Measurements from ENCODE around the gene LSAMP. TPM values are rescaled to one million over a fixed set of nuclear protein-coding genes. Genes with fewer than 3 reads are reported as not detected.

The LSAMP gene
- total RNA-seq, 6 experiments from 2014 or later: under 0.01 to 0.22 (median 0.12) TPM; not detected in 1

DNA sequence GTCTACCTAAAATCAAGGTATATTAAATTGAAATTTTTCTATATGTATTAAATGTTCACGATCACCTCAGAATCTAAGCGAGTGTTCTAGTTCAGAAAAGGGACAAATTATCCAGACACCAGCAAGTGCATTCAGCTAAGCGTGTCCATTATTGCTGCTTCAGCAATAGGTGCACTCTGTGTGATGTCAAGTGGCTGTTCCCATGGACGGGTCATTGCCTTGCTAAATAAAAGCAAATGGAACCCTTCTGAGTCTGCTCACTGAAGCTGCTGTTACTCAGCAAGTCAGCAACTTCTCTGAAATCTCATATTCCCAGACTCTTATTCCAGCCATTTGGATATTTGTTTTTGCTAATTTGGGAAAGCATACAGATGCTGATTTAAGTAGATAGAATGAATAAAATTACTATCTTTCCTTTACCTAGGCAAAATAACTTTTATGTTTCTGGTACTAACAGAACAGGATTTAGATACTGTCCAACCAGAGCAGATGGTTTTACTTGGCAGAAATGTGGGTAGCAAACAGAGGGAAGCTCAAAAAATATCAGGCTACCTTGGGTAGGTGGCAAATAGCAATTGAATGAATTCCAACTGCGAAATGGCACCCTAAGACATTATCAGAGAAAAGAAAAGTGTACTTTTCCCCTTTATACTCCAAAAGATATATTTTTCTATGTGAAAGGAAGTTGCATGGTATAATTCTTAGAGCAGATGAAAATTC, 415.0 kb downstream of the LSAMP start:
- ATAC-seq: no peak
- Histone ChIP-seq H3K36me3 (no peaks in the 10 kb centered on the region), H3K27me3 (no peaks in the 10 kb centered on the region), H3K4me3 (no peak overlapping the region), H3K27ac (no peak overlapping the region), H3K4me1 (no peaks in the 10 kb centered on the region), H3K9me3 (no peaks in the 10 kb centered on the region)
- no peak for DNase-seq
- TF ChIP-seq, protein P1, sequence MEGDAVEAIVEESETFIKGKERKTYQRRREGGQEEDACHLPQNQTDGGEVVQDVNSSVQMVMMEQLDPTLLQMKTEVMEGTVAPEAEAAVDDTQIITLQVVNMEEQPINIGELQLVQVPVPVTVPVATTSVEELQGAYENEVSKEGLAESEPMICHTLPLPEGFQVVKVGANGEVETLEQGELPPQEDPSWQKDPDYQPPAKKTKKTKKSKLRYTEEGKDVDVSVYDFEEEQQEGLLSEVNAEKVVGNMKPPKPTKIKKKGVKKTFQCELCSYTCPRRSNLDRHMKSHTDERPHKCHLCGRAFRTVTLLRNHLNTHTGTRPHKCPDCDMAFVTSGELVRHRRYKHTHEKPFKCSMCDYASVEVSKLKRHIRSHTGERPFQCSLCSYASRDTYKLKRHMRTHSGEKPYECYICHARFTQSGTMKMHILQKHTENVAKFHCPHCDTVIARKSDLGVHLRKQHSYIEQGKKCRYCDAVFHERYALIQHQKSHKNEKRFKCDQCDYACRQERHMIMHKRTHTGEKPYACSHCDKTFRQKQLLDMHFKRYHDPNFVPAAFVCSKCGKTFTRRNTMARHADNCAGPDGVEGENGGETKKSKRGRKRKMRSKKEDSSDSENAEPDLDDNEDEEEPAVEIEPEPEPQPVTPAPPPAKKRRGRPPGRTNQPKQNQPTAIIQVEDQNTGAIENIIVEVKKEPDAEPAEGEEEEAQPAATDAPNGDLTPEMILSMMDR (IDR thresholded peaks at IDR 0.05): no peak
- no peak for TF ChIP-seq POLR2A (IDR thresholded peaks at IDR 0.05)
- WGBS (ENCODE audit: insufficient coverage, low coverage, low lambda C conversion rate, missing lambda C conversion rate): 60% methylated on average over 5 of the region's 5 CpGs
- intact Hi-C loops (cut with DNase I): no loop called here

DNA sequence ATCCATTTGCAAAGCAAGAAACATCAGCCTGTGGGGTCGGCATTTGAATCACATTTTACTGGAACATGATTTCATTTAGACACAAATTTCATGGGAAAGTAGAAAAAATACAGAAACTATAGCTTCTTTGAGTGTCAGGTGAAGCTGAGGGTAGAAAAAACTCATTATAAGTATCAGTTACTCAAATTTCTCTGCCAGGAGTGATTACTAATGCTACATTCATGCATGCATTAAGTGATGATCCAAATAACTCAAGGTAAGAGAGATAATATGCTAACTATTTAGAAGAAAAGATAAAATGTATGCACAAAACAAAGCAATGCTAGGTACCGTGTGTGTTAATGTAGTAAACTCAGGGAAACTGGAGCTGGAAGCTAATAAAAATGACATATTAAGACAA, 416.0 kb downstream of the LSAMP start:
- WGBS (ENCODE audit: insufficient coverage, low coverage, low lambda C conversion rate, missing lambda C conversion rate): 39% methylated on average over 2 of the region's 2 CpGs
- no peaks in the 10 kb centered on the region for H3K4me1 ChIP-seq
- DNase-seq (no peak), ATAC-seq (no peak)
- intact Hi-C loops (cut with DNase I): no loop called here
- no peak overlapping the region for H3K27ac ChIP-seq
- no peak overlapping the region for H3K4me3 ChIP-seq
- no peaks in the 10 kb centered on the region for H3K36me3 ChIP-seq
- no peaks in the 10 kb centered on the region for H3K27me3 ChIP-seq
- TF ChIP-seq, protein P1 (IDR thresholded peaks at IDR 0.05): no peak
- no peaks in the 10 kb centered on the region for H3K9me3 ChIP-seq

DNA sequence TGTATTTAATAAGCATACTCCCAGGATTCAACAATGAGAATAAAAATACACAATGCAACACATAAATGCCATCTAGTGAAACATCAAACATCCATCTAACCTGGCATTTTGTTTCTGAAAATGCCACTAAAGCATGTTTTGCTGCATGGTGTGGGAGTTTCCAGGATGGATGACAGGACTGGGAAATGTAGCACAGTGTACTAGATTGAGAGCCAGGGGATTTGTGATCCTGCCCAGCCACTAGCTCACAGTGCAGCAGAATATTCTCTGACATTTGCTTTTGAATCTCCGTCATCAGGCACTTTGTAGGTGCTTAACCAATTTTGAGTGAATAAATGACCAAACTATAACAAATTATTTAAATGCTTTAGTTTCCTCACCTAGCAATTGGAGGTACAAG, 417.1 kb downstream of the LSAMP start:
- ATAC-seq (no peak), DNase-seq (no peak)
- Histone ChIP-seq H3K9me3 (no peaks in the 10 kb centered on the region), H3K4me3 (no peak overlapping the region), H3K36me3 (no peaks in the 10 kb centered on the region), H3K27me3 (no peaks in the 10 kb centered on the region), H3K27ac (no peak overlapping the region), H3K4me1 (no peaks in the 10 kb centered on the region)
- TF ChIP-seq, protein P1 (IDR thresholded peaks at IDR 0.05): no peak
- no peak for TF ChIP-seq POLR2A (IDR thresholded peaks at IDR 0.05)
- intact Hi-C loops (cut with DNase I): no loop called here
- WGBS (ENCODE audit: insufficient coverage, low coverage, low lambda C conversion rate, missing lambda C conversion rate): 50% methylated on average over 1 of the region's 1 CpG

DNA sequence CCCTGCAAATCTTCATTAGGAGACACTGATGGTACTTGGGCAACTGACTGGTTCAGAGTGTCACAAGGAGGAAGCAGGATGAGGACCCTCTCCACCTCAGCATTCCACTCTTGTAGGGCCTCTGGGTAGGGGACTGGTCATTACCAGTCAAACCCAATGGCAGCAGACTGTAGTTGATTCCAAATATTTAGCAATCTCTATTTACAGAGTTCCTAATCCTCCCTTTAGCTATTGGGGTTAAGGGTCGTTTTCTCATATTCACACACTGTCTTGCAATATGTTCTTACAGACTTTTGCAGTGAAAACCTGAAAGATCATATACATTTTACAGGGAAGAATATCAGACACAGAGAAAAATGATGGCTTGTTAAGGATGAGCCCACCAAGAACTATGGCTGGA, 424.3 kb downstream of the LSAMP start:
- Histone ChIP-seq H3K4me3 (no peak overlapping the region), H3K27me3 (no peaks in the 10 kb centered on the region), H3K4me1 (no peaks in the 10 kb centered on the region), H3K36me3 (no peaks in the 10 kb centered on the region), H3K9me3 (no peaks in the 10 kb centered on the region), H3K27ac (no peak overlapping the region)
- intact Hi-C loops (cut with DNase I): no loop called here
- TF ChIP-seq, protein P1 (IDR thresholded peaks at IDR 0.05): no peak
- TF ChIP-seq POLR2A (IDR thresholded peaks at IDR 0.05): no peak
- ATAC-seq (no peak), DNase-seq (no peak)
- 33% methylated on average over 1 of the region's 1 CpG for WGBS (ENCODE audit: insufficient coverage, low coverage, low lambda C conversion rate, missing lambda C conversion rate)
